ENCODE data around the gene SGCE. TPM values are rescaled to one million over a fixed set of nuclear protein-coding genes. Genes with fewer than 3 reads are reported as not detected.

Gene SGCE
- total RNA-seq, 2 experiments from 2014 or later, result 23.5 to 27.1 TPM

DNA sequence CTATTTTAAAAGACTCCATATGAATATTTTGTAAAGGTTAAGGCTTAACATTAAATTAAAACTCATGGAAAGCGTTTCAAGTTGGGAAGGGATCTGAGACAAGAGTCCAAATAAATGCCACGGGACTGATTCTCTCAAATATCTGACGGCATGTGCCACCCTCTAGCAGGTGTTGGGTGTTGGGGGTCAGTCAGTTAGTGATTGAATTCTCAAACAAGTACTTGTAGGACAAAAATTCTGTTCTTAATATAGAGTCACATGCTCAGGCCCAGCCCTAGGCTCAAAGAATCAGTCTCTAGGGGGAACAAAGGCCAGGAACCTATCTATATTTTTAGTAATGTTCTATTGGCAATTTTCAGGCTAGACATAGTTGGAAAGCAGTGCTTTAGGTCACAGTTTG lies 39.1 kb downstream of the SGCE start:
- intact Hi-C loops (cut with micrococcal nuclease; ENCODE audit: unreplicated experiment), result no loop called here
- TF ChIP-seq, protein P1, sequence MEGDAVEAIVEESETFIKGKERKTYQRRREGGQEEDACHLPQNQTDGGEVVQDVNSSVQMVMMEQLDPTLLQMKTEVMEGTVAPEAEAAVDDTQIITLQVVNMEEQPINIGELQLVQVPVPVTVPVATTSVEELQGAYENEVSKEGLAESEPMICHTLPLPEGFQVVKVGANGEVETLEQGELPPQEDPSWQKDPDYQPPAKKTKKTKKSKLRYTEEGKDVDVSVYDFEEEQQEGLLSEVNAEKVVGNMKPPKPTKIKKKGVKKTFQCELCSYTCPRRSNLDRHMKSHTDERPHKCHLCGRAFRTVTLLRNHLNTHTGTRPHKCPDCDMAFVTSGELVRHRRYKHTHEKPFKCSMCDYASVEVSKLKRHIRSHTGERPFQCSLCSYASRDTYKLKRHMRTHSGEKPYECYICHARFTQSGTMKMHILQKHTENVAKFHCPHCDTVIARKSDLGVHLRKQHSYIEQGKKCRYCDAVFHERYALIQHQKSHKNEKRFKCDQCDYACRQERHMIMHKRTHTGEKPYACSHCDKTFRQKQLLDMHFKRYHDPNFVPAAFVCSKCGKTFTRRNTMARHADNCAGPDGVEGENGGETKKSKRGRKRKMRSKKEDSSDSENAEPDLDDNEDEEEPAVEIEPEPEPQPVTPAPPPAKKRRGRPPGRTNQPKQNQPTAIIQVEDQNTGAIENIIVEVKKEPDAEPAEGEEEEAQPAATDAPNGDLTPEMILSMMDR (conservative IDR thresholded peaks at IDR 0.05; ENCODE audit: low read length), result no peak
- TF ChIP-seq EZH2phosphoT487 (IDR thresholded peaks at IDR 0.05; ENCODE audit: borderline replicate concordance, low read depth, low read length), result no peak
- Histone ChIP-seq H3K79me2 (ENCODE audit: insufficient read depth, low read depth, low read length) (no peaks in the 10 kb centered on the region), H3K36me3 (ENCODE audit: insufficient read depth, low read length) (no peaks in the 10 kb centered on the region), H2AFZ (ENCODE audit: low read length) (no peak overlapping the region), H3K4me3 (ENCODE audit: low read depth, low read length, poor library complexity, severe bottlenecking) (no peak overlapping the region), H3K4me2 (ENCODE audit: low read length) (no peak overlapping the region), H3K9me2 (ENCODE audit: insufficient read depth, low read length) (no peaks in the 10 kb centered on the region), H4K20me1 (ENCODE audit: insufficient read depth, low read length) (no peaks in the 10 kb centered on the region), H3K9me3 (ENCODE audit: low read length) (no peaks in the 10 kb centered on the region), H3K27ac (ENCODE audit: low read depth, low read length, poor library complexity, severe bottlenecking) (no peak overlapping the region), H3K4me1 (ENCODE audit: insufficient read depth, low read length, poor library complexity, severe bottlenecking) (no peaks in the 10 kb centered on the region)
- ChIA-PET CTCF (ENCODE audit: unreplicated experiment) (no interaction called here), POLR2A (interaction anchor here (0.7 kb wide), 1 partner anchor 576 kb away, joined by 3 read pairs; no protein-coding TSS in a partner anchor)
- no TSS peak for BruUV-seq (replicated peaks)
- no peak for DNase-seq (ENCODE audit: low spot score)

DNA sequence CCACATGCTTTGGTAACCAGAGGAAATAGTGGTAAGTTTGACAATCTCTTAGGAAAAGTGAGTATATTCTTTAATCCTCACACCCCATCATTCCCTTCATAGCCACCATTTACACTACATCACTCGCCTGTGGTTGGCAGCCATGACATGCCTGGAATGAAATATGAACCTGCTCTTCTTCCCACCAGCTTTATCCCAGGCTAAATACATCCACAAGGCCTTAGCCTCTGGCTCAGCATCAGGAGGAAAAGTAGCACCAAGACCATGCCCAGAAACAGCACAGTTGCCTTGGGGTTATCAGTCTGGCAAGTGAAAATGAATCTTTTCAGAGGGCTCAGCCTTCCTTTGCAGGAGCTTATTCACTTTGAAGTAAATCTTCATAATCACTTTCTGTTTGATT lies 40.3 kb downstream of the SGCE start:
- Histone ChIP-seq H3K9me2 (ENCODE audit: insufficient read depth, low read length) (no peaks in the 10 kb centered on the region), H3K9me3 (ENCODE audit: low read length) (no peaks in the 10 kb centered on the region), H4K20me1 (ENCODE audit: insufficient read depth, low read length) (no peaks in the 10 kb centered on the region), H3K79me2 (ENCODE audit: insufficient read depth, low read depth, low read length) (no peaks in the 10 kb centered on the region), H3K4me1 (ENCODE audit: insufficient read depth, low read length, poor library complexity, severe bottlenecking) (no peaks in the 10 kb centered on the region), H3K4me2 (ENCODE audit: low read length) (no peak overlapping the region), H2AFZ (ENCODE audit: low read length) (no peak overlapping the region), H3K4me3 (ENCODE audit: low read depth, low read length, poor library complexity, severe bottlenecking) (no peak overlapping the region), H3K36me3 (ENCODE audit: insufficient read depth, low read length) (no peaks in the 10 kb centered on the region), H3K27ac (ENCODE audit: low read depth, low read length, poor library complexity, severe bottlenecking) (no peak overlapping the region)
- POLR2A ChIA-PET, result no interaction called here
- intact Hi-C loops (cut with micrococcal nuclease; ENCODE audit: unreplicated experiment), result no loop called here
- TF ChIP-seq EZH2phosphoT487 (IDR thresholded peaks at IDR 0.05; ENCODE audit: borderline replicate concordance, low read depth, low read length), result no peak
- TF ChIP-seq, protein P1 (conservative IDR thresholded peaks at IDR 0.05; ENCODE audit: low read length), result no peak
- no peak for DNase-seq (ENCODE audit: low spot score)
- CTCF ChIA-PET (ENCODE audit: unreplicated experiment), result no interaction called here
- BruUV-seq (replicated peaks), result no TSS peak

DNA sequence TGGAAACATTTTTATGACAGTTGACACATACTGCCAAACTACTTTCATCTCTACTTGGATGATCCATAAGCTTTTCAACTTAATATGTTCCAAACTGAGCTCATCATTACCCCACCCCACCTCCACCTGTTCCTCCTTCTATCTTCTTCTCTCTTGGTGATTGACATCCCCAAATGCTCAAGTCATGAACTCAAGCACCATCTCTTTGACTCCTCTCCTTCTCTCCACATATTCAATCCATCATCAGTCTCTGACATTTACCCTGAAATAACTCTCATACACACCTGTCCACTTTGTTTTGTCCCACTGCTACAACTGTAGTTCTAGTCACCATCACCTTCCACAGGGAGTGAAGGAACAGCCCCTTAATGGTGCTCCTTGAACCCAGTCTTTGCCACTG lies 43.3 kb downstream of the SGCE start:
- intact Hi-C loops (cut with micrococcal nuclease; ENCODE audit: unreplicated experiment), result no loop called here
- TF ChIP-seq, protein P1 (conservative IDR thresholded peaks at IDR 0.05; ENCODE audit: low read length), result no peak
- TF ChIP-seq EZH2phosphoT487 (IDR thresholded peaks at IDR 0.05; ENCODE audit: borderline replicate concordance, low read depth, low read length), result no peak
- no peak overlapping the region for H3K4me2 ChIP-seq (ENCODE audit: low read length)
- ChIA-PET CTCF (ENCODE audit: unreplicated experiment) (no interaction called here), POLR2A (interaction anchor here (0.9 kb wide), 1 partner anchor 8 kb away, joined by 3 read pairs; no protein-coding TSS in a partner anchor)
- no peaks in the 10 kb centered on the region for H3K9me2 ChIP-seq (ENCODE audit: insufficient read depth, low read length)
- no peak overlapping the region for H3K27ac ChIP-seq (ENCODE audit: low read depth, low read length, poor library complexity, severe bottlenecking)
- no peaks in the 10 kb centered on the region for H3K4me1 ChIP-seq (ENCODE audit: insufficient read depth, low read length, poor library complexity, severe bottlenecking)
- no peak overlapping the region for H3K4me3 ChIP-seq (ENCODE audit: low read depth, low read length, poor library complexity, severe bottlenecking)
- no TSS peak for BruUV-seq (replicated peaks)
- H2AFZ ChIP-seq (ENCODE audit: low read length), result no peak overlapping the region
- no peaks in the 10 kb centered on the region for H3K79me2 ChIP-seq (ENCODE audit: insufficient read depth, low read depth, low read length)
- H3K36me3 ChIP-seq (ENCODE audit: insufficient read depth, low read length), result no peaks in the 10 kb centered on the region
- DNase-seq (ENCODE audit: low spot score), result no peak
- H3K9me3 ChIP-seq (ENCODE audit: low read length), result no peaks in the 10 kb centered on the region
- H4K20me1 ChIP-seq (ENCODE audit: insufficient read depth, low read length), result no peaks in the 10 kb centered on the region
